Activated CD8-positive, alpha-beta memory T cell treated with anti-CD3 and anti-CD28 coated beads, Interleukin-2, amount 10 ng/mL, durations not matched to agents 7 days and 5 days (primary cell): ENCODE measurements around the gene NUBP2. TPM values are rescaled to one million over a fixed set of nuclear protein-coding genes. Genes with fewer than 3 reads are reported as not detected.

Experiments used
- ATAC-seq: fragments of 150-1000 bp; cut with Tn5 transposase; one replicate; pipeline ENCODE4 v1.10.0; 2021; ENCODE audit warnings: moderate library complexity
- CTCF ChIA-PET: fragments of 350-600 bp; sonication (Branson Sonifier 250); formaldehyde crosslinking; loops from one replicate; lab custom pipeline; 2021; ENCODE audit warnings: antibody characterized with exemption; lab: Charles Lee
- DNase-seq: peaks from one replicate; pipeline ENCODE4 v3.0.0-alpha.2; 2020
- H3K27ac Mint-ChIP-seq: one replicate; pipeline ENCODE4 v1.8.0; 2021; ENCODE audit warnings: mild to moderate bottlenecking, mixed read lengths
- H3K27me3 Mint-ChIP-seq: one replicate; pipeline ENCODE4 v1.8.0; 2021; ENCODE audit warnings: mixed read lengths
- H3K36me3 Mint-ChIP-seq: one replicate; pipeline ENCODE4 v1.8.0; 2021; ENCODE audit warnings: mild to moderate bottlenecking, mixed read lengths
- H3K4me1 Mint-ChIP-seq: one replicate; pipeline ENCODE4 v1.8.0; 2021; ENCODE audit warnings: mixed read lengths
- H3K4me3 Mint-ChIP-seq: one replicate; pipeline ENCODE4 v1.8.0; 2021; ENCODE audit warnings: mild to moderate bottlenecking, moderate library complexity, mixed read lengths
- H3K9me3 Mint-ChIP-seq: one replicate; pipeline ENCODE4 v1.8.0; 2022; ENCODE audit warnings: low read depth, mixed read lengths
- microRNA-seq: library from miRNA; unstranded; fragments of <30 nt; microRNA quantifications from one replicate; pipeline ENCODE4 v1.2.0, GENCODE V29; 2022
- total RNA-seq, 2 experiments: library from RNA; stranded (reverse); gene quantifications; one replicate each; pipeline ENCODE4 v1.2.3, GENCODE V29; 2021

NUBP2 gene
- total RNA-seq, 2 experiments from 2014 or later = 52.5 to 64.0 TPM

GRCh38 chr16:1828645-1829410 is 46.1 kb downstream of the NUBP2 start:
- Mint-ChIP-seq H3K4me1 (peaks cover 38% of the 10 kb centered on the region), H3K36me3 (no peaks in the 10 kb centered on the region), H3K4me3 (peak overlapping the region; percentile 43), H3K9me3 (no peaks in the 10 kb centered on the region), H3K27ac (no peak overlapping the region), H3K27me3 (no peaks in the 10 kb centered on the region)
- CTCF ChIA-PET = no interaction called here
- DNase-seq (no peak), ATAC-seq (no peak)

- Mint-ChIP-seq H3K27me3 (no peaks in the 10 kb centered on the region), H3K36me3 (no peaks in the 10 kb centered on the region), H3K27ac (no peak overlapping the region), H3K4me1 (peaks cover 31% of the 10 kb centered on the region), H3K9me3 (no peaks in the 10 kb centered on the region), H3K4me3 (no peak overlapping the region)
- DNase-seq = no peak
- CTCF ChIA-PET = no interaction called here
- ATAC-seq = no peak
These were observed 47.5 kb downstream of the NUBP2 start for GRCh38 chr16:1830213-1830612.

GRCh38 chr16:1831186-1832075 is 48.7 kb downstream of the NUBP2 start:
- H3K4me3 Mint-ChIP-seq = no peak overlapping the region
- no peaks in the 10 kb centered on the region for H3K27me3 Mint-ChIP-seq
- ATAC-seq = no peak
- peaks cover 24% of the 10 kb centered on the region for H3K4me1 Mint-ChIP-seq
- CTCF ChIA-PET = no interaction called here
- H3K36me3 Mint-ChIP-seq = no peaks in the 10 kb centered on the region
- DNase-seq = no peak
- no peaks in the 10 kb centered on the region for H3K9me3 Mint-ChIP-seq
- no peak overlapping the region for H3K27ac Mint-ChIP-seq

GRCh38 chr16:1832838-1833454 is 50.2 kb downstream of the NUBP2 start:
- no peak for DNase-seq
- no peaks in the 10 kb centered on the region for H3K36me3 Mint-ChIP-seq
- no peak overlapping the region for H3K4me3 Mint-ChIP-seq
- CTCF ChIA-PET = interaction anchor here (2.6 kb wide), 1 partner anchor 97 kb away, joined by 6 read pairs; no protein-coding TSS in a partner anchor
- no peaks in the 10 kb centered on the region for H3K9me3 Mint-ChIP-seq
- H3K27me3 Mint-ChIP-seq = no peaks in the 10 kb centered on the region
- H3K4me1 Mint-ChIP-seq = peaks cover 18% of the 10 kb centered on the region
- ATAC-seq = no peak
- H3K27ac Mint-ChIP-seq = no peak overlapping the region

GRCh38 chr16:1834096-1834495 is 51.3 kb downstream of the NUBP2 start:
- no peak for ATAC-seq
- no peak for DNase-seq
- no peaks in the 10 kb centered on the region for H3K9me3 Mint-ChIP-seq
- CTCF ChIA-PET = interaction anchor here (2.6 kb wide), 1 partner anchor 95 kb away, joined by 6 read pairs; no protein-coding TSS in a partner anchor
- no peak overlapping the region for H3K27ac Mint-ChIP-seq
- no peaks in the 10 kb centered on the region for H3K27me3 Mint-ChIP-seq
- H3K4me3 Mint-ChIP-seq = no peak overlapping the region
- H3K36me3 Mint-ChIP-seq = no peaks in the 10 kb centered on the region
- H3K4me1 Mint-ChIP-seq = peaks cover 9% of the 10 kb centered on the region

Small RNA genes within 50 kb of the gene (microRNA-seq; reads per million reads assigned to microRNA genes)
- 5.5 reads per million, percentile 15 among the genes with 10 or more reads in this experiment for gene MIR3177

Other genes starting within 250 kb of the NUBP2 start
- gene TMEM204, start 249.3 kb upstream of the NUBP2 start, total RNA-seq = 10 to 100 TPM; 34.7 to 37.1 TPM
- gene IFT140, start 170.9 kb upstream of the NUBP2 start, total RNA-seq = 1 to 10 TPM; 6.3 to 8.3 TPM
- gene CRAMP1, start 170.6 kb upstream of the NUBP2 start, total RNA-seq = 10 to 100 TPM; 26.8 to 31.1 TPM
- 10 to 100 TPM; 55.0 to 62.4 TPM for gene JPT2, start 104.7 kb upstream of the NUBP2 start, total RNA-seq
- gene MAPK8IP3, start 76.8 kb upstream of the NUBP2 start, total RNA-seq = 100 to 1,000 TPM in 1 of 2 experiments, 10 to 100 TPM in 1; 78.9 to 101 TPM
- 10 to 100 TPM; 46.0 to 50.4 TPM for gene NME3, start 11.4 kb upstream of the NUBP2 start, total RNA-seq
- 10 to 100 TPM; 22.3 to 34.6 TPM for gene EME2, start 10.2 kb upstream of the NUBP2 start, total RNA-seq
- 100 to 1,000 TPM; 134 to 154 TPM for gene MRPS34, start 9.8 kb upstream of the NUBP2 start, total RNA-seq
- 10 to 100 TPM; 35.7 to 36.5 TPM for gene SPSB3, start 389 bp upstream of the NUBP2 start, total RNA-seq
- gene IGFALS, start 10.7 kb downstream of the NUBP2 start, total RNA-seq = not detected
- gene HAGH, start 43.9 kb downstream of the NUBP2 start, total RNA-seq = 10 to 100 TPM; 44.1 to 44.2 TPM
- 10 to 100 TPM; 11.3 to 12.9 TPM for gene FAHD1, start 44.2 kb downstream of the NUBP2 start, total RNA-seq
- not detected for gene MEIOB, start 89.2 kb downstream of the NUBP2 start, total RNA-seq
- not detected for gene HS3ST6, start 135.5 kb downstream of the NUBP2 start, total RNA-seq
- 10 to 100 TPM; 14.5 to 19.8 TPM for gene MSRB1, start 160.2 kb downstream of the NUBP2 start, total RNA-seq
- gene RPL3L, start 171.7 kb downstream of the NUBP2 start, total RNA-seq = under 1 TPM in 1 of 2 experiments, not detected in 1; 0.42 TPM
- 100 to 1,000 TPM; 148 to 158 TPM for gene NDUFB10, start 176.6 kb downstream of the NUBP2 start, total RNA-seq
- 1,000 to 10,000 TPM; 2,823 to 3,048 TPM for gene RPS2, start 181.9 kb downstream of the NUBP2 start, total RNA-seq
- not detected for gene RNF151, start 183.9 kb downstream of the NUBP2 start, total RNA-seq
- gene TBL3, start 189.1 kb downstream of the NUBP2 start, total RNA-seq = 10 to 100 TPM; 41.9 to 42.3 TPM
- gene NOXO1, start 198.5 kb downstream of the NUBP2 start, total RNA-seq = under 1 TPM in 1 of 2 experiments, not detected in 1; 0.26 TPM
- gene GFER, start 201.2 kb downstream of the NUBP2 start, total RNA-seq = 10 to 100 TPM; 33.5 to 40.9 TPM
- gene SYNGR3, start 207.0 kb downstream of the NUBP2 start, total RNA-seq = 10 to 100 TPM in 1 of 2 experiments, 1 to 10 TPM in 1; 6.4 to 17.6 TPM
- 10 to 100 TPM; 76.2 to 94.5 TPM for gene ZNF598, start 226.9 kb downstream of the NUBP2 start, total RNA-seq
- 1 to 10 TPM; 1.1 to 6.3 TPM for gene NPW, start 236.8 kb downstream of the NUBP2 start, total RNA-seq
- 1 to 10 TPM; 1.3 to 2.2 TPM for gene NHERF2, start 243.9 kb downstream of the NUBP2 start, total RNA-seq